HepG2 (cell line): ENCODE measurements around the gene CAPN11. TPM values are rescaled to one million over a fixed set of nuclear protein-coding genes. Genes with fewer than 3 reads are reported as not detected.

Experiments
- BHLHE40 ChIP-seq: IDR thresholded peaks from 2 replicates; pipeline ENCODE4 v1.6.1; 2011; ENCODE audit warnings: low read length, improper control_type of control experiment
- PCBP2 ChIP-seq: fragments of 200-400 bp; formaldehyde crosslinking; optimal IDR thresholded peaks from 2 replicates; pipeline ENCODE3; 2018; ENCODE audit warnings: low read length, low read depth; ENCODE audit not compliant: poor library complexity, severe bottlenecking
- RARA ChIP-seq: IDR thresholded peaks from 2 replicates; pipeline ENCODE4 v1.6.1; 2016; ENCODE audit warnings: missing genetic modification reagents, missing compliant biosample characterization
- TP53 ChIP-seq: sonication (generic); formaldehyde crosslinking; conservative IDR thresholded peaks from 2 replicates; pipeline ENCODE4 v1.4.0; 2020; ENCODE audit warnings: missing genetic modification reagents
- ZBED4 ChIP-seq: sonication (generic); formaldehyde crosslinking; IDR thresholded peaks from 2 replicates; pipeline ENCODE4 v1.4.0; 2020; ENCODE audit warnings: missing genetic modification reagents, borderline replicate concordance
- ZNF138 ChIP-seq: sonication (generic); formaldehyde crosslinking; IDR thresholded peaks from 2 replicates; pipeline ENCODE4 v1.5.0; 2020; ENCODE audit warnings: mild to moderate bottlenecking, low read depth, missing genetic modification reagents
- ZNF510 ChIP-seq: sonication (generic); formaldehyde crosslinking; IDR thresholded peaks from 2 replicates; pipeline ENCODE4 v1.4.0; 2020; ENCODE audit warnings: low read depth, mild to moderate bottlenecking, missing genetic modification reagents
- ZNF841 ChIP-seq: sonication (generic); formaldehyde crosslinking; IDR thresholded peaks from 2 replicates; pipeline ENCODE4 v1.8.1; 2023; ENCODE audit warnings: missing genetic modification reagents, borderline replicate concordance
- polyA plus RNA-seq, 8 experiments: library from polyadenylated mRNA; depleted of rRNA in 3 of 8; stranded (reverse) in 7 of 8; unstranded in 1 of 8; fragments of >200 nt; fragmentation: Illumina TruSeq in 4 of 8; extraction: Trizol in 4 of 8; gene quantifications; 2 replicates each; pipeline versions ENCODE4 v1.2.1 to v1.2.3, GENCODE V29; 2011 to 2016; ENCODE audit warnings: low read depth in 4 of 8, missing spikeins in 1 of 8, mixed read lengths in 1 of 8; ENCODE audit not compliant: insufficient read depth in 1 of 8
- total RNA-seq, 5 experiments: library from RNA; depleted of rRNA; stranded (reverse); fragments of >200 nt; fragmentation: Illumina TruSeq; extraction: Trizol; gene quantifications; 2 replicates each; pipeline ENCODE4 v1.2.3, GENCODE V29; 2016; ENCODE audit warnings: low read depth in 1 of 5
- TF ChIP-seq, protein P1 (sequence below), 2 experiments: fragments of 450-650 bp in 1 of 2; sonication (generic) in 1 of 2; formaldehyde crosslinking in 1 of 2; IDR thresholded peaks; 2 replicates each; pipeline versions ENCODE4 v1.6.1 to v1.8.0; 2016 to 2022; ENCODE audit warnings: antibody characterized with exemption in 1 of 2, mild to moderate bottlenecking in 1 of 2, missing genetic modification reagents in 1 of 2

The CAPN11 gene
- total and polyA plus RNA-seq, 2 of the 13 experiments (the other 11 are each of a cell fraction or from before 2014, with no cell fraction given): 0.07 to 0.11 TPM

DNA sequence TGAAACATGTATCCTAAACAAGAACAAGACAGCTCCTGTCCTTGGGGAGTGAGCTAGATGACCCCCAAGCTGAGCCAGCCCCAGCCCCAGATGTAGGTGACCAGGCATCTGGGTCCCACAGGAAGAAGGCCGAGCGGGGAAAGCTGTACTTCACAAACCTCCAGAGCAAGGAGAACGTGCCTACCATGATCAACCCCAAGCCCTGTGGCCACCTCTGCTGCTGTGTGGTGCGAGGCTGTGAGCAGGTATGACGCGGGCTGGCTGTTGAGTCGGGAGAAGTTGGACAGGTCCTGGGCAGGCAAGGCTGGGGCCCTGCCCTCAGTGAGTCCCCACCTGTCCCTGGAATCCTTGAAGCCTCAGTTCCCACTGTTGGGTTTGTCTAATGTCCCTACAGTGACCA is 11.4 kb upstream of the CAPN11 start (continued):
- TF ChIP-seq, protein P1, sequence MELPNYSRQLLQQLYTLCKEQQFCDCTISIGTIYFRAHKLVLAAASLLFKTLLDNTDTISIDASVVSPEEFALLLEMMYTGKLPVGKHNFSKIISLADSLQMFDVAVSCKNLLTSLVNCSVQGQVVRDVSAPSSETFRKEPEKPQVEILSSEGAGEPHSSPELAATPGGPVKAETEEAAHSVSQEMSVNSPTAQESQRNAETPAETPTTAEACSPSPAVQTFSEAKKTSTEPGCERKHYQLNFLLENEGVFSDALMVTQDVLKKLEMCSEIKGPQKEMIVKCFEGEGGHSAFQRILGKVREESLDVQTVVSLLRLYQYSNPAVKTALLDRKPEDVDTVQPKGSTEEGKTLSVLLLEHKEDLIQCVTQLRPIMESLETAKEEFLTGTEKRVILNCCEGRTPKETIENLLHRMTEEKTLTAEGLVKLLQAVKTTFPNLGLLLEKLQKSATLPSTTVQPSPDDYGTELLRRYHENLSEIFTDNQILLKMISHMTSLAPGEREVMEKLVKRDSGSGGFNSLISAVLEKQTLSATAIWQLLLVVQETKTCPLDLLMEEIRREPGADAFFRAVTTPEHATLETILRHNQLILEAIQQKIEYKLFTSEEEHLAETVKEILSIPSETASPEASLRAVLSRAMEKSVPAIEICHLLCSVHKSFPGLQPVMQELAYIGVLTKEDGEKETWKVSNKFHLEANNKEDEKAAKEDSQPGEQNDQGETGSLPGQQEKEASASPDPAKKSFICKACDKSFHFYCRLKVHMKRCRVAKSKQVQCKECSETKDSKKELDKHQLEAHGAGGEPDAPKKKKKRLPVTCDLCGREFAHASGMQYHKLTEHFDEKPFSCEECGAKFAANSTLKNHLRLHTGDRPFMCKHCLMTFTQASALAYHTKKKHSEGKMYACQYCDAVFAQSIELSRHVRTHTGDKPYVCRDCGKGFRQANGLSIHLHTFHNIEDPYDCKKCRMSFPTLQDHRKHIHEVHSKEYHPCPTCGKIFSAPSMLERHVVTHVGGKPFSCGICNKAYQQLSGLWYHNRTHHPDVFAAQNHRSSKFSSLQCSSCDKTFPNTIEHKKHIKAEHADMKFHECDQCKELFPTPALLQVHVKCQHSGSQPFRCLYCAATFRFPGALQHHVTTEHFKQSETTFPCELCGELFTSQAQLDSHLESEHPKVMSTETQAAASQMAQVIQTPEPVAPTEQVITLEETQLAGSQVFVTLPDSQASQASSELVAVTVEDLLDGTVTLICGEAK (IDR thresholded peaks at IDR 0.05): no peak
- TF ChIP-seq, protein P1 (CRISPR knock-in tag; IDR thresholded peaks at IDR 0.05): no peak
- no peak for TF ChIP-seq RARA
- TF ChIP-seq TP53 (CRISPR knock-in tag): no peak
- TF ChIP-seq PCBP2: no peak
- TF ChIP-seq ZBED4: no peak
- TF ChIP-seq BHLHE40: no peak
- TF ChIP-seq ZNF510 (CRISPR knock-in tag): no peak
- TF ChIP-seq ZNF841 (CRISPR knock-in tag): no peak
- TF ChIP-seq ZNF138 (CRISPR knock-in tag): no peak
